SK-N-SH (cell line): ENCODE measurements around the gene FNDC10. TPM values are rescaled to one million over a fixed set of nuclear protein-coding genes. Genes with fewer than 3 reads are reported as not detected.

Source experiments
- CTCF ChIA-PET: fragments of 300-600, 350-600 bp; formaldehyde crosslinking; extraction: SDS; loops from one replicate; lab custom pipeline; 2021; lab: Yijun Ruan, JAX
- POLR2A ChIA-PET: fragments of 350-600 bp; sonication (Branson Sonifier 250); formaldehyde crosslinking; extraction: SDS; loops from one replicate; lab custom pipeline; 2020; ENCODE audit warnings: antibody characterized with exemption, inconsistent platforms; lab: Yijun Ruan, JAX
- DNase-seq: peaks from one replicate; pipeline ENCODE4 v3.0.0; 2012
- H2AFZ ChIP-seq: fragments of 200-600 bp; sonication (generic); 2 replicates; pipeline ENCODE4 v1.8.1; 2016; ENCODE audit warnings: antibody characterized with exemption, mild to moderate bottlenecking, low read depth
- H3F3A ChIP-seq: fragments of 200-600 bp; sonication (generic); replicated peaks from 2 replicates; pipeline ENCODE3; 2016; ENCODE audit warnings: antibody characterized with exemption, mild to moderate bottlenecking; ENCODE audit not compliant: insufficient read depth
- H3K27ac ChIP-seq, 2 experiments: fragments of 200-500 bp in 1 of 2; fragments of 200-600 bp in 1 of 2; sonication (Bioruptor generic) in 1 of 2; sonication (generic), shearing (Covaris generic) in 1 of 2; 2 replicates each; pipeline versions ENCODE4 v1.5.1 to v1.6.1; 2014 to 2016; ENCODE audit warnings: low read depth in 2 of 2, inconsistent platforms in 1 of 2, low read length in 1 of 2, mild to moderate bottlenecking in 1 of 2, mixed read lengths in 1 of 2
- H3K27me3 ChIP-seq: fragments of 200-600 bp; sonication (generic), shearing (Covaris generic); 2 replicates; pipeline ENCODE4 v1.6.1; 2016; ENCODE audit warnings: mixed run types; ENCODE audit not compliant: insufficient read depth
- H3K36me3 ChIP-seq, 2 experiments: fragments of 200-500 bp in 1 of 2; fragments of 200-600 bp in 1 of 2; sonication (Bioruptor generic) in 1 of 2; sonication (generic) in 1 of 2; replicated peaks in 1 of 2; 2 replicates each; pipeline versions ENCODE3 to v1.5.1; 2014 to 2016; ENCODE audit warnings: low read length in 1 of 2, mild to moderate bottlenecking in 1 of 2; ENCODE audit not compliant: insufficient read depth in 2 of 2, control insufficient read depth in 1 of 2
- H3K4me1 ChIP-seq, 2 experiments: fragments of 200-500 bp in 1 of 2; fragments of 200-600 bp in 1 of 2; sonication (Bioruptor generic) in 1 of 2; sonication (generic), shearing (Covaris generic) in 1 of 2; 2 replicates each; pipeline versions ENCODE4 v1.5.1 to v1.6.1; 2014 to 2016; ENCODE audit warnings: low read depth in 1 of 2, low read length in 1 of 2, mixed run types in 1 of 2; ENCODE audit not compliant: insufficient read depth in 2 of 2, control insufficient read depth in 1 of 2
- H3K4me2 ChIP-seq: fragments of 200-600 bp; sonication (generic), shearing (Covaris generic); 2 replicates; pipeline ENCODE4 v1.6.1; 2017; ENCODE audit warnings: mixed run types
- H3K4me3 ChIP-seq, 2 experiments: fragments of 200-500 bp in 1 of 2; fragments of 200-600 bp in 1 of 2; sonication (Bioruptor generic) in 1 of 2; sonication (generic), shearing (Covaris generic) in 1 of 2; 2 replicates each; pipeline versions ENCODE4 v1.5.1 to v1.8.1; 2014 to 2016; ENCODE audit warnings: low read depth in 2 of 2, inconsistent platforms in 1 of 2, low read length in 1 of 2, mild to moderate bottlenecking in 1 of 2, mixed read lengths in 1 of 2, moderate library complexity in 1 of 2
- H3K79me2 ChIP-seq: fragments of 200-600 bp; sonication (generic); 2 replicates; pipeline ENCODE4 v1.8.1; 2017; ENCODE audit warnings: mild to moderate bottlenecking; ENCODE audit not compliant: insufficient read depth
- H3K9ac ChIP-seq: fragments of 200-600 bp; sonication (generic); 2 replicates; pipeline ENCODE4 v1.6.1; 2017; ENCODE audit warnings: mixed run types
- H3K9me2 ChIP-seq: fragments of 200-600 bp; sonication (generic); 2 replicates; pipeline ENCODE4 v1.6.1; 2017; ENCODE audit warnings: mixed run types
- H3K9me3 ChIP-seq: fragments of 200-600 bp; sonication (generic); 2 replicates; pipeline ENCODE4 v1.6.1; 2017; ENCODE audit warnings: mixed run types, mild to moderate bottlenecking, moderate library complexity
- H4K20me1 ChIP-seq: fragments of 200-600 bp; sonication (generic); 2 replicates; pipeline ENCODE4 v1.6.1; 2017; ENCODE audit warnings: mild to moderate bottlenecking, mixed run types; ENCODE audit not compliant: insufficient read depth
- CHD2 ChIP-seq: fragments of 150-350 bp; IDR thresholded peaks from 2 replicates; pipeline ENCODE4 v1.6.1; 2018; ENCODE audit warnings: low read length; ENCODE audit not compliant: partially characterized antibody
- GABPA ChIP-seq: IDR thresholded peaks from 2 replicates; pipeline ENCODE4 v1.4.0; 2012; ENCODE audit warnings: low read depth, mild to moderate bottlenecking
- MAX ChIP-seq: IDR thresholded peaks from 2 replicates; pipeline ENCODE4 v1.4.0; 2012; ENCODE audit warnings: low read depth
- PBX3 ChIP-seq: IDR thresholded peaks from 2 replicates; pipeline ENCODE4; 2012
- RAD21 ChIP-seq: IDR thresholded peaks from 2 replicates; pipeline ENCODE4 v1.6.1; 2012; ENCODE audit warnings: mild to moderate bottlenecking, low read length
- RCOR1 ChIP-seq: fragments of 150-350 bp; IDR thresholded peaks from 2 replicates; pipeline ENCODE4 v1.6.1; 2017; ENCODE audit warnings: antibody characterized with exemption, low read length
- REST ChIP-seq: IDR thresholded peaks from 2 replicates; pipeline ENCODE4 v1.6.1; 2012; ENCODE audit warnings: mild to moderate bottlenecking, low read depth, low read length, moderate library complexity
- RFX5 ChIP-seq: IDR thresholded peaks from 2 replicates; pipeline ENCODE4 v1.6.1; 2012; ENCODE audit warnings: mild to moderate bottlenecking, improper control_type of control experiment, low read length
- SIN3A ChIP-seq: IDR thresholded peaks from 2 replicates; pipeline ENCODE4 v1.6.1; 2012; ENCODE audit warnings: low read depth, mild to moderate bottlenecking, low read length, moderate library complexity, borderline replicate concordance
- SMC3 ChIP-seq: IDR thresholded peaks from 2 replicates; pipeline ENCODE4 v1.6.1; 2012; ENCODE audit warnings: low read depth, low read length, improper control_type of control experiment
- TAF1 ChIP-seq: IDR thresholded peaks from 2 replicates; pipeline ENCODE4 v1.6.1; 2012; ENCODE audit warnings: low read depth, mild to moderate bottlenecking, low read length, moderate library complexity, borderline replicate concordance
- TEAD4 ChIP-seq: IDR thresholded peaks from 2 replicates; pipeline ENCODE4 v1.4.0; 2012; ENCODE audit warnings: mild to moderate bottlenecking, borderline replicate concordance; ENCODE audit not compliant: insufficient read depth
- USF2 ChIP-seq: fragments of 150-350 bp; IDR thresholded peaks from 2 replicates; pipeline ENCODE4 v1.6.1; 2017; ENCODE audit warnings: antibody characterized with exemption, low read length, low read depth, borderline replicate concordance
- YY1 ChIP-seq: IDR thresholded peaks from 2 replicates; pipeline ENCODE4 v1.4.0; 2012; ENCODE audit warnings: low read depth, mild to moderate bottlenecking
- WGBS: methylation state at CpG from one replicate; pipeline ENCODE4 v1.1.6; 2017; ENCODE audit warnings: low lambda C conversion rate; 5-methylcytosine and 5-hydroxymethylcytosine counted together
- polyA plus RNA-seq, 3 experiments: library from polyadenylated mRNA; depleted of rRNA; stranded (reverse); fragments of >200 nt; gene quantifications; 2 replicates each; pipeline ENCODE4 v1.2.3, GENCODE V29; 2012
- TF ChIP-seq, protein P1 (sequence below): IDR thresholded peaks from 2 replicates; pipeline ENCODE4 v1.4.0; 2012; ENCODE audit warnings: low read depth, borderline replicate concordance

Gene FNDC10
- polyA plus RNA-seq, 1 of the 3 experiments (the other 2 are of a cell fraction), result 6.7 TPM

GRCh38 chr1:1559066-1559465 is 40.9 kb downstream of the FNDC10 start:
- Histone ChIP-seq H3F3A (peaks cover 3% of the 10 kb centered on the region), H3K4me3 (no peak overlapping the region), H3K4me1 (no peaks in the 10 kb centered on the region), H3K79me2 (peaks cover 66% of the 10 kb centered on the region), H3K36me3 (peaks cover 13 to 28% of the 10 kb centered on the region in 2 experiments)
- no peak for DNase-seq
- POLR2A ChIA-PET, result no interaction called here
- TF ChIP-seq YY1 (no peak), PBX3 (no peak), SIN3A (no peak), RAD21 (no peak)
- TF ChIP-seq, all 33 proteins: peak for 0
- H3K9me2 ChIP-seq, result no peaks in the 10 kb centered on the region
- H2AFZ ChIP-seq, result no peak overlapping the region
- no peaks in the 10 kb centered on the region for H4K20me1 ChIP-seq
- H3K27ac ChIP-seq, result no peak overlapping the region
- no peak overlapping the region for H3K9ac ChIP-seq
- CTCF ChIA-PET, result interaction anchor here (1.3 kb wide), 1 partner anchor 11 kb away, joined by 5 read pairs; no protein-coding TSS in a partner anchor
- no peaks in the 10 kb centered on the region for H3K9me3 ChIP-seq
- no peaks in the 10 kb centered on the region for H3K27me3 ChIP-seq
- no peak overlapping the region for H3K4me2 ChIP-seq
- WGBS, result 92% methylated on average over 17 of the region's 17 CpGs

GRCh38 chr1:1558591-1558990 is 41.3 kb downstream of the FNDC10 start:
- WGBS, result 94% methylated on average over 4 of the region's 4 CpGs
- no peak for DNase-seq
- CTCF ChIA-PET, result interaction anchor here (1.3 kb wide), 1 partner anchor 12 kb away, joined by 5 read pairs; no protein-coding TSS in a partner anchor
- TF ChIP-seq PBX3 (no peak), REST (no peak), SMC3 (no peak), MAX (no peak), TEAD4 (no peak), RFX5 (no peak), GABPA (no peak), CHD2 (no peak), TAF1 (no peak), YY1 (no peak), RCOR1 (no peak), USF2 (no peak), SIN3A (no peak)
- TF ChIP-seq, protein P1, sequence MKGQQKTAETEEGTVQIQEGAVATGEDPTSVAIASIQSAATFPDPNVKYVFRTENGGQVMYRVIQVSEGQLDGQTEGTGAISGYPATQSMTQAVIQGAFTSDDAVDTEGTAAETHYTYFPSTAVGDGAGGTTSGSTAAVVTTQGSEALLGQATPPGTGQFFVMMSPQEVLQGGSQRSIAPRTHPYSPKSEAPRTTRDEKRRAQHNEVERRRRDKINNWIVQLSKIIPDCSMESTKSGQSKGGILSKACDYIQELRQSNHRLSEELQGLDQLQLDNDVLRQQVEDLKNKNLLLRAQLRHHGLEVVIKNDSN, result no peak
- Histone ChIP-seq H3K9ac (no peak overlapping the region), H3K27me3 (no peaks in the 10 kb centered on the region), H3K9me3 (no peaks in the 10 kb centered on the region), H4K20me1 (no peaks in the 10 kb centered on the region), H3K27ac (no peak overlapping the region), H3K36me3 (peaks cover 12 to 25% of the 10 kb centered on the region in 2 experiments), H3F3A (peaks cover 3% of the 10 kb centered on the region), H3K4me1 (no peaks in the 10 kb centered on the region), H3K79me2 (peaks cover 66% of the 10 kb centered on the region), H3K4me2 (no peak overlapping the region), H2AFZ (no peak overlapping the region), H3K9me2 (no peaks in the 10 kb centered on the region), H3K4me3 (no peak overlapping the region)
- POLR2A ChIA-PET, result no interaction called here
